GM18870 (cell line): Measurements from ENCODE around the gene NDNF.

Experiments
- ATAC-seq: cut with Tn5 transposase; IDR thresholded peaks from one replicate; pipeline ENCODE4 v1.9.1; 2021; ENCODE audit warnings: moderate library complexity; ENCODE audit not compliant: unreplicated experiment

NDNF gene, protein sequence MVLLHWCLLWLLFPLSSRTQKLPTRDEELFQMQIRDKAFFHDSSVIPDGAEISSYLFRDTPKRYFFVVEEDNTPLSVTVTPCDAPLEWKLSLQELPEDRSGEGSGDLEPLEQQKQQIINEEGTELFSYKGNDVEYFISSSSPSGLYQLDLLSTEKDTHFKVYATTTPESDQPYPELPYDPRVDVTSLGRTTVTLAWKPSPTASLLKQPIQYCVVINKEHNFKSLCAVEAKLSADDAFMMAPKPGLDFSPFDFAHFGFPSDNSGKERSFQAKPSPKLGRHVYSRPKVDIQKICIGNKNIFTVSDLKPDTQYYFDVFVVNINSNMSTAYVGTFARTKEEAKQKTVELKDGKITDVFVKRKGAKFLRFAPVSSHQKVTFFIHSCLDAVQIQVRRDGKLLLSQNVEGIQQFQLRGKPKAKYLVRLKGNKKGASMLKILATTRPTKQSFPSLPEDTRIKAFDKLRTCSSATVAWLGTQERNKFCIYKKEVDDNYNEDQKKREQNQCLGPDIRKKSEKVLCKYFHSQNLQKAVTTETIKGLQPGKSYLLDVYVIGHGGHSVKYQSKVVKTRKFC

DNA sequence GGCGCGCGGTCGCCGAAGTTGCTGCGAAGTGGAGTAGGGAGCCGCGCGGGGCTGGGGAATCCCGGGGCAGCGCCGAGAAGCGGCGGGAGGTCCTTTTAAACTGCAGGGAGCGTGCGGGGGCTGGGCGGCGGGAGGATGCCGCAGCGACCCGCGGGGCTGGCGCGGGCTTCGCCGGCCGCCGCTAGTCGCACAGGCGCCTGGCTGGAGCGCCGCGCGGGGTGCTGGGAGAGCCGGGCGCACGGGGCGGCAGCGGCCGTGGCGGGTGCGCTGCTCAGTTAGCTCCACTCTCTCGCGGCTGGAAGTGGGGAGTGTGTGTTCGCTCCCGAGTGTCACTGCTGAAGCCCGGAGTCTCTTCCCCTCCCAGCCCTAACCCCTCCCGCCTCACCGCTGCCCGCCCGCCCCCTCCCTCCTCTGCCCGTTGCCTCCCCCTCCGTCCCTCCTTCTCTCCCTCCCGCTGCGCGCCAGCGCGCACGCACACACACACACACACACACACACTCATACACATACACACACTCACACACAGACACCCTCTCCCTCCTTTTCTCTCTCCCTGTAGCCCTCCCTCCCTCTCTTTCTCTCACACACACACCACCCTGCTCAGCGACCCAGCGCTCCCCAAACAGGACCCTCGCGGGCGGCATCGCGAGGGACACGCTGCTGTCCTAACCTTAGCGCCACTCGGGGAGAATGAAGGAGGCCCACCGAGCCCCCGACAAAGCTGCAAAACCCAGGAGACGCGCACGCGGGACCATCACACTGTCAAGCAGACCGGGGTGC lies at the start of gene NDNF:
Gene NDNF, minus strand, starts transcription at position 312 of the 780 bp plus-strand sequence. CDS start 26,698 bp downstream, outside the sequence.
- ATAC-seq, result no peak

DNA sequence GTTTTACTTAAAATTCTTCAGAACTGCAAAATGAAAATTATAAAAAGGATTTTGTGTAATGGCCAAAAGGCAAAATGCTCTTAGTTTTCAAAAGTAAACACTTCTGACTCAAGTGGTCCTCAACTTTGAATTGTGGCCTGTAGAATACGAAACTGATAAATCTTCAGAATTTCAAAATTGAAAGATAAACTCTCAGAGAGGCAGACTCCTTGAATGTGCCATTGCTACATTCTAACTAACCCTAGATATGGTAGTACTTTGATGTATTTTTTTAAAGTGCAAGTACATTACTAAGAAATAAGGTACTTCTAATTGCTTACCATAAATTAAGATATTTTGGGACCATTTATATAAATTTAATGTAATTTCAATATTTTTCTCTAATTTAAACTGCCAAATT lies 47.4 kb upstream of the NDNF start:
- ATAC-seq, result no peak

DNA sequence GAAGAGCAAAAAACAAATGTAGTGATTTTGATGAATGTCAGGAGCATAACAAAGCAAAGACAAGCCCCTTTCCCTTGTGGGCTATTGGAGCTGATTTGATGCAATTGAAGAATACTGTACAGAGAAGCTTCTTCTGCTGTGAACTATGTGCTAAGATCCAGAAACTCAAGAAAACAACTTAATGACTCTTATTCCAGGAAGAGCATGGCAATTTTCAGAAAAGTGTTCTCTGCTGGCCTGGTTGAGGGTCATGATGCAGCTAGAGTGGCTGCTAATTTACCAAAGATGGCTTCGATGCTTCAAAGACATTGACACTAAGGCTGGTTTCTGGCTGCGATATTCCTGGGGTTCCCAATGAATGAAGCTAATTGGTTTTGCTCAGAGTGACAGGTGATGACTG lies 46.0 kb upstream of the NDNF start:
- ATAC-seq, result no peak

DNA sequence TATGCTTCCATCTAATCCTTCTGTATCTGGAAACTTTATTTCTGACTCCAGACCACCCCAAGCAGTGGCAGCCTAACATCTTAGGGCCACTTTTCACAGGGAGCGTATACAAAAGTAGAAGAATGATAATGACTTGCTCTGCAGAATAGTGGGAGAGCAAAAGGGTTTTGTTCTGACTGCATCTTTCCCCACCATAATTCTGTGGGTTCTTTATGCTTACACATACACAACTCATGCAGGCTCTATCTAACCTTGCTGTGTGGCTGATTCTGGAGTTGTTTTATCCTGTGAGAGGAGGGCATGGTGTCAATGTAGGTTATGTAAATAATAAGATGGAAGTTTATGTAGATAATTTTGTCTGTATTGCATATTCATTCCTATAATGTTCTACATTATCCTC lies 42.4 kb upstream of the NDNF start:
- no peak for ATAC-seq

DNA sequence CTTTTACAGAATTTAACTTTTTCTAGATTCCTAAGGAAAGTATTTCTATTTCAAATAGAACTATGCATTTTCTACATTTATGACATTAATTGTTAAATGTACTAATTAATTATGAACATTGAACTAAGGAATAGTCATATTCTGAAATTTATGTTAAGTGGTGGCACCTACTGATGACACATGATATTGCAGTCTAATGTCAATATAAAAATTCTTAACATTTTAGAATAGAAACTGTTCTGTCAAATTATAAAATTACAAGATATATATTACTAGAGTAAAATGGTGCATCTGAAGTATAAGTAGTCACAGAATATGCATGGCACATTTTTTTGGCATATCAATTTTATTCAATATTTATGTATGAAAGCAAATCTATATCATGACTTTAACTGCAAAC lies 40.2 kb upstream of the NDNF start:
- no peak for ATAC-seq

DNA sequence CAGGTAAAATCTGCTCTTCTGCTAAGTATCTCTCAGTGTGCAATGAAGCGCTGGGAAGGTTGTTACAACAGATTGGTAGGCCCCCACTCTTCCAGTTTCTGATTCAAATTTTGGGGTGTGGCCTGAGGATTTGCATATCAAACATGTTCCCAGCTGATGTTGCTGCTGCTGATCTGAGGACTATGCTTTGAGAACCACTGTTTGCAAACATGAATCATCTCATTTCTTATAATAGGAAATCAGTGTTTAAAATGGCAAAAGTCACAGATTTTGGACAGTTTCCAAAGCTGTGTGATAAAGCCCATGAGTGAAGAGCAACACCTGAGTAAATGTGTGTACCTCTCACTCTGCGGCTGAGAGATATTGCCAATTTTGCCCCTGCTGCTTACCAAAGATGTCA lies 36.2 kb upstream of the NDNF start:
- no peak for ATAC-seq

DNA sequence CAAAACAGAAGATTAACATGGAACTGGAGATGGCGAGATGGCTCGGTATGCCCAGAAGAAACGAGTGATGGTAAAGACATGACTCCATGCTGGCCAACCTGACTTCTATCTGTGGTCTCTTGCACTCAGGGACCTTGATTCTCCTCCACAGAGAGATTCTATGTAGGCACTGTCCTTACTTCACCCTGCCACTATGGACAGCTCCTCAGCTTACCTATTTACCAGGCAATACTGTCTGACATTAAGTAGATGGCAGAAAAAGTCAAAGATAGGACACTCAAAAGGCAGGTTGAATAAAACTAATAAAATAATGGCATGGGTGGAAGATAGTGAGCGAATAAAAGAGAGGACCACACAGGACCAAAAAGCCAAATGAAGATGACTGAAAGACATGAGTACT lies 35.2 kb upstream of the NDNF start:
- ATAC-seq, result no peak

DNA sequence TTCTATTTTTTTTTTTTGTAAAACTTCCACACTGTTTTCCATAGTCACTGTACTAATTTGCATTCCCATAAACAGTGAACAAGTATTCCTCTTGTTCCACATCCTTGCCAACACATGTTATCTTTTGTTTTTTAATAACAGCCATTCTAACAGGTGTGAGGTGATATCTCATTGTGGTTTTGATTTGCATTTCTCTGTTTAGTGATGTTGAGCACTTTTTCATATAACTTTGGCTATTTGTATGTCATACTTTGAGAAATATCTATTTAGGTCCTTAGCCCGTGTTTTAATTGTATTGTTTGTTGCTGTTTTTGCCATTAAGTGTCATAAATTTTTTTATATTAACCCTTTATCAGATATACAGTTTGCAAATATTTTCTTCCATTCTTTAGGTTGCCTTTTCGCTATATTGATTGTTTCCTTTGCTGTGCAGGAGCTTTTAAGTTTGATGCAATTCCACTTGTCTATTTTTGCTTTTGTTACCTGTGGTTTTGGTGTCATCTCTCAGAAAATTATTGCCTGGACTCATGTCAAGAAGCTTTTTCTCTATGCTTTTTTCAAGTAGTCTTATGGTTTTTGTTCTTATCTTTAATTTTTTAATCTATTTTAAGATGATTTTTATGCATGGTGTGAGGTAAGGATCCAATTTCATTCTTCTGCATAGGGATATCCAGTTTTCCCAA lies 27.9 kb upstream of the NDNF start:
- ATAC-seq, result no peak

DNA sequence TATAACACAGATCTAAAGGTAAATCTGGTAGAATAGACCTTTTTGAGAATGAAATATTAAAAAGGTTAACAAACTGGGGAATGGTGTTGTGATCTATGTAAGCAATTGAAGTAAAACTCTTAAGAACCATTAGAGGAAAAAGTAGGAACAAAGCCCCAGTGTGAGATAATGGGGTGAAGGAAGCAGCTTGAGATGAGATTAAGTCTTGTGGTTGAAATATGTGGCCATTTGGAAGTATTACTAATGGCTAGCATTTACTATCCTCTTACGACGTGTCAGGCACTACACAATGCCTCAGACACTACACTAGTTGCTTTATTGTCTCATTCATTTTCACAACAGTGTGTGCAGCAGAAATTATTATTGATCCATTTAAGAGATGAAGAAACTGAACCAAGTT lies 25.9 kb upstream of the NDNF start:
- no peak for ATAC-seq

DNA sequence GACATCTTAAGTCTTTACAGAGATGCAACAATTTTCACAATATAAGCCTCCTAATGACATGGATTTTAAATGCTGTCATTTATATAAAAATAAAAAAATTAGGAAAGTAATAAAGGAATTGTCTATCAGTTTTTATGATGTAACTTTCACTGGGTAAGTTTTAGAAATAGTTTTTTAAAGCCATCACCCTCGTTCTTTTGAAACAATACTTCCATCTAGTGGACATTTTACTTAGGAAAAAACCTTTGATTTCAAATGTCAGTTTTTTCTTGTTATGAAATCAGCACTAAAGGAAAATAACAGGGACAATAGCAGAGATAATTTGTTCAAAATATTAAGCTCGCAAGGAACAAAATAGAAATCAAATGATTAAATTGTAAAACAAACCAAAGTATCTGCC lies 24.3 kb upstream of the NDNF start:
- no peak for ATAC-seq

DNA sequence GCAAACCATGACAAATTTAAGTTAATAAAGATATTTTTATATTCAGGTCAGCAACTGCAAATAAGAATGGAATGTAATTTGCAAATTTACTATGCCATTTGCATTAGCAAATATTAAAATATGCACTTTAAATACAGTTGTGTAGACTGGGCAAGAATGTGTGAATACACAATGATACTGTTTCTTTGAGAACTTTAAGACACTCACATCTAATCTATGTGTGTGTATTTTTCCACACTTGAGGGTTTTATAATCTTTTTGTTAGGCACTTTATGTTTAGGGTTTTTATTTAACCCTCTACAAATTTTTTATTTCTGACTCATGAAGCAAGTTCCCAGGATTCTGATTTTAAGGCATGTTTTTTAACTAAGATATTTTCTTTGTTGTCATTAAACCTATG lies 23.9 kb upstream of the NDNF start:
- ATAC-seq, result no peak

DNA sequence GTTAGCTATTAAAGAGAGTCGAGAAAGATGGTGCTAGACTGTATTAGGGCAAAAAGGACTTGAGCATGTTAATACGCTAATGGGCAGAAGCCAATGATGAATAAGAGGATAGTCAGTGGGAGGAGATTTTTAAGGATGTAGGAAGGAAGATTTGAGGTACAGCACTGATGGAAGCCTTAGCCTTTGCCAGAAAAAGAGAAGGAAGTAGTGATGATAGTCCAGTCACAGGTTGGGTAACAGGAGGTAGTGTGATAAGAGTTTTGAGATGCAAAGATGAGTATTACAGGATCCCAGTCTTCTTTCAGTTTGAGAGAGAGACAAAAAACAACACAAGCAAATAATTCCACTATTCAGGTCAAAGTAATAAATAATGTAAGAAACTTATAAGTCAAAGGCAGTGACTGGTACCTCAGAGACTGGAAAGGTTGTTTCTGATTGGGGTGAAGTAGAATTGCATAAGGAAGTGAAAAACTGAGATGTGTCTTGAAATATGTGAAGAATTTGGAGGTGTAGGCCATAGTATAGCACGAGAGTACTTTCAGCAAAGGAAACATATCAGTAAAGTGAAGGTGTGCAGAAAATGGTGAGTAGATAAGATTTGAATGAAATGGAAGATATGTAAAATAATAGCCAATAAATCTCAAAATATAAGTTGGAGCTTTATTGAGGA lies 22.1 kb upstream of the NDNF start:
- no peak for ATAC-seq

DNA sequence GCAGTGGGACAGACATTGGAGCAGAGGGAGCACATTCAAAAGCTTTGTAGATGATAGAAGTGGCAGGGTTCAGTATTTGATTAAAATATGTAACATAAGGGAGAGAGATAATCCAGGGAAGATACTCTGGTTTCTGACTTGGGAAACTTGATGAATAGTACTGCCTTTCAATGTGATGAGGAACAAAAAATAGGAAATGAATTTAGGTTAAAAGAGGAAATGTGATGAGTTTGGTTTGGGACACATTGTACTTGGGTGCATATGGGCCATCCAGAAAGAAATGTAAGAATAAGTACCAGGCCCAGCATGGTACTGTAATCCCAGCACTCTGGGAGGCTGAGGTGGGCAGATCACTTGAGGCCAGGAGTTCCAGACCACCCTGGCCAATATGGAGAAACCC lies 20.9 kb upstream of the NDNF start:
- no peak for ATAC-seq

DNA sequence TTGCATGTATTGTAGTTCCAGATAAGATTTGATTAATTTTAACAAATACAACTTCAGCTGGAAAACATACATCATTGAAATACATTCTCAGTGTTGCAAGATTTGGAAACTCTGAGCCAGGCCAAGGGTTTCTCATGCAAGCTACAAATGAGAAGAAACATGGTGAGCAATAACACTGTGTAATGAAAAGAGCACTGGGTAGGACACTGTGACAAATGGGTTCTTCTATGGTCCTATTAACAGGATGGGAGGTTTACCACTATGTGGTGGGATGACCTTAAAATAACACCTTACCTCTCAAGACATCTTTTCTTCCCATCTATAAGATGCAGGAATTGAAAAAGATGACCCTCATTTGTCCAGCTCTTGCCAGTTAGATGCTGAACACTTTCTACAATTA lies 19.6 kb upstream of the NDNF start:
- ATAC-seq, result no peak

DNA sequence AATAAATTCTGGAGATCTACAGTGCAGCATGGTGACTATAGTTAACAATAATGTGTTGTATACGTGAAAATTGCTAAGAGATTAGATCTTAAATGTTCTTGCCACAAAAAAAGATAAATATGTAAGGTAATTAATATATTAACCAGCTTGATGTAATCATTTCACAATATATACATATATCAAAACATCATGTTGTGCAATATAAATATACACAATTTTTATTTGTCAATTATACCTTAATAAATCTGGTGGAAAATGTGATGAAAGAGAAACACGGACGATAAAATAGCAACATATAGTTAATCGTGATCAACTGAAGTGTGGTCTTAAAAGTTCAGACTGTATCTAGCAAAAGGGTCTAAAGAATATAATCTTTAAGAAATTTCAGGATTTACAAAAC lies 16.5 kb upstream of the NDNF start:
- ATAC-seq, result no peak

DNA sequence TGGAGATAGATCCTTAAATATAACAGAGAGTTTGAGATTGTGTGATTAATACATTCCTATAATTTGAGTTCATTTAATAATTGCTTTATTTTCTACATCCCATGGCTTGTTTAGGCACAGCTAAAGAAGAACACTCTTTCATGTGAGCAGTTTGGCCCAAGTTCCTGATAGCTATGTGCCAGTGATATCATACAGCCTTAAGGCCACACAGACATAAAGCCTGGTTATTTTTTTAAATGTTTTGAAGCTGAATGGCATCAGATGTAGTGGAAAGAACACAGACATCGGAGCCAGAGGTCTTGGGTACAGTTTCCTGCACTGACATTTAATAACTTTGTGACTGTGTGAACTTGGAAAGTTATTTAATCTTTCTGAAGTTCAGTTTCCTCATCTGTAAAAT lies 7.0 kb upstream of the NDNF start:
- ATAC-seq, result no peak

DNA sequence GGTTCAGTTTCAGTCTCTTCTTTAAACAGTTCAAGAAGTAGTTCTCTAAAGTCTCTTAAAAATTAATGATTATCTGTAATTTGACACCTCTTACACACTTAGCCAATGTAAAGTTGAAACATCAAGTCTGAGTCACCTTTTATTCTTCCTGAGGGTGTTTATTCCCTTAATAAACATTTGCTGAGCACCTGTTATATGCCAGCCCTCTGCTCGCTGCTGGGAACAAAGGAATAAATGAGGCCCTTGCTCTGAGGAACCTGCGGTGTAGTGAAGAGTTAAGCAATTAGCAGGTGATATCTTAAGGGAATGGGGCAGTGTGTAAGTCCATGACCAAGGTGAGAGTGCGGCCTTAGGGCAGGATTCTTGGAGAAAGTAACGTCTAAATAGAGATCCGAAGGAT lies 5.2 kb upstream of the NDNF start:
- ATAC-seq, result no peak

DNA sequence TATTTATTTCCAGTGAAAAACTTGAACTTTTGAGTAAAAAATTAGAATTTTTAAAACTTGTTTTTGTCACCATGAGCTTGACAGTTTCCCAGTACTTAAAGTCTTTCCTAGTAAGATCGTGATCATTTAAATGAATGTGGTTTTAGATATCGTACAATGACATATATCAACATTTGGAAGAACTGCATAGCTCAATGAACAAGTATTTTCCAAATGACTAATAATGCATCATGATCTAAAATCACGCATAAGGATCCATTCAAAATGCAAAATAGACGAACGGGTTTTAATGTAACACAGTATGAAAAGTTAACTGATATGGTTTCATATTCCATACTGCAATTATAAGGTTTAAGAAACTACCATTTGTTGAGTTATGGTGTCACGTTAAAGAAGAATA lies 4.1 kb upstream of the NDNF start:
- no peak for ATAC-seq

DNA sequence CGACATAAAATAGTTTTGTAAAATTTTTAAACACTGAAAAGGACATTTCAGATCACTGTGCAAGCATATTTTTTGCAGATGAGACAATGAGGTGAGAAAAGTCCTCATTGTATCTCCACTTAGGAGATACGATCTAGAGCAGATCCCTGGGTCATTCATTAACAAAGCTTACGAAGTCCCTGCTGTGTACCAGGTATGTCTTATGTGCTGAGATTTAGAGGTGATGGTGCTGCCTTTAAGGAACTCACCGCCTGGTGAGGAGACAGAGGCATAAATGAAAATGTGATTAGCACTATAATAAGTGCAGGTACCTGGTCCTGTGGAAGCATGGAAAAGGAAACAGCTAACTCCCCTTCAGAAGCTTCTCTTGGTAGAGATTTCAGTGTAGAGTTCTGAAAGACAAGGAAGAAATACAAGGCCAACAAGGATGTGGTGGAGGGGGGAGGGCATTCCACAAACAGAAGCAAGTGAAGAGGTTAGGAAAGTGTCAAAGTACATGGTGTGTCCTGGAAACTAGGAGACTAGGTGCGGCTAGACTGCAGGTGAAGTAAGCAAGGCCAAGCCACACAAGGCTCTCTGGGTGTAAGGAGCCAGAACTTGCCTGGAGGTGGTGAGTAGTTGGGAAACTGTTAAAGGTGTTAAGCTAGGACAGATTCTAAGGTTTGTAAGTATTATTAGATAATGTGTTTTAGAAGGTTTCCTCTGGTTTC lies 1.5 kb upstream of the NDNF start:
- ATAC-seq, result no peak

DNA sequence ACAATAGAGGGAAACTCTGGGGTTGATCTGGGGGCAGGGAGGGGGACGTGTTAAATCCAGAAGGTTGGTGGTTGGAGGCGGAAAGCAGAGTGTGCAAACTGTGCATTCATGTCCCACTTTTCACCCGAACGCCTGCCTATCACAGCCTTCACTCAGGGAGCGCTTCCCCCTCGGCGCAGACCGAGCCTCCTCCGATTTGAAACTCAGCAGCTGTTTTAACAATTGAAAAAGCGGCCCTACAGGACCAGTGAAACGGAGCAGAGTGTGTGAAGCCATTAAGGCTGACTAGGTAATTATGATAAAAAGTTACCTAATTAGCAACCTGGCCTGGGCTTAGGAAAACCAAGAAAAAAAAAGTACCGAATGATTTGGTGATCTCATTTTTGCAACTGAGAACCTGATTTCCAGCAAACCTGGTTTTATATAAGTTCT lies 685 bp upstream of the NDNF start:
- no peak for ATAC-seq
